ENCODE measurements around the gene SNTB2. TPM values are rescaled to one million over a fixed set of nuclear protein-coding genes. Genes with fewer than 3 reads are reported as not detected.

Gene SNTB2
- total and polyA plus RNA-seq, 2 of the 4 experiments (the other 2 are of a cell fraction): 23.5 to 47.5 TPM

- no peak overlapping the region for H4K5ac ChIP-seq (ENCODE audit: low read depth, low read length)
- BruUV-seq (replicated peaks): no TSS peak
- H4K20me1 ChIP-seq (ENCODE audit: insufficient read depth, low read length): peaks cover 71% of the 10 kb centered on the region
- no peaks in the 10 kb centered on the region for H3K9me3 ChIP-seq (ENCODE audit: control insufficient read depth, insufficient read depth, low read length)
- no peak overlapping the region for H3K56ac ChIP-seq (ENCODE audit: extremely low read depth, insufficient read depth, low read length)
- no peak overlapping the region for H2BK5ac ChIP-seq (ENCODE audit: low read depth, low read length, poor library complexity, severe bottlenecking)
- H2BK15ac ChIP-seq (ENCODE audit: low read depth, low read length): no peak overlapping the region
- no peak overlapping the region for H3K4me3 ChIP-seq (ENCODE audit: insufficient read depth, low read depth, low read length)
- peaks cover 12% of the 10 kb centered on the region for H3K4me1 ChIP-seq (ENCODE audit: control insufficient read depth, insufficient read depth, low read length)
- ATAC-seq (ENCODE audit: low read depth): no peak
- peaks cover 66% of the 10 kb centered on the region for H3K36me3 ChIP-seq (ENCODE audit: control insufficient read depth, insufficient read depth, low read length)
- no peak overlapping the region for H2BK20ac ChIP-seq (ENCODE audit: low read depth, low read length)
- ChIA-PET CTCF (interaction anchor here (0.5 to 0.6 kb wide), 2 partner anchors 142 to 168 kb away, joined by 3 read pairs; no protein-coding TSS in a partner anchor), POLR2A (ENCODE audit: unreplicated experiment) (interaction anchor here (0.7 kb wide), 1 partner anchor 202 kb away, joined by 4 read pairs; no protein-coding TSS in a partner anchor)
- H3K9me1 ChIP-seq (ENCODE audit: insufficient read depth, low read length): peaks cover 13% of the 10 kb centered on the region
- H2BK120ac ChIP-seq (ENCODE audit: low read depth, low read length): no peak overlapping the region
- peaks cover 44 to 88% of the 10 kb centered on the region in 2 experiments for H3K79me1 ChIP-seq (ENCODE audit: low read depth in 1 of 2, low read length in 2 of 2)
- no peaks in the 10 kb centered on the region for H3K27me3 ChIP-seq (ENCODE audit: control insufficient read depth, insufficient read depth, low read length)
- H4K8ac ChIP-seq (ENCODE audit: low read depth in 2 of 2, low read length in 2 of 2): no peak overlapping the region
- H3K18ac ChIP-seq (ENCODE audit: low read depth, low read length): no peak overlapping the region
- TF ChIP-seq USF2 (IDR thresholded peaks at IDR 0.05; ENCODE audit: low read depth, low read length) (no peak), CTCF (conservative IDR thresholded peaks at IDR 0.05; ENCODE audit: low read depth, low read length) (no peak), RCOR1 (IDR thresholded peaks at IDR 0.05; ENCODE audit: insufficient replicate concordance, low read length) (no peak), MAFK (IDR thresholded peaks at IDR 0.05; ENCODE audit: low read depth, low read length) (no peak), MAZ (IDR thresholded peaks at IDR 0.05; ENCODE audit: borderline replicate concordance, low read depth, low read length) (no peak), POLR2A (IDR thresholded peaks at IDR 0.05; ENCODE audit: low read depth, low read length) (no peak), NFE2L2 (IDR thresholded peaks at IDR 0.05; ENCODE audit: low read depth, low read length) (no peak), MXI1 (IDR thresholded peaks at IDR 0.05; ENCODE audit: borderline replicate concordance, low read depth, low read length) (no peak), SMC3 (IDR thresholded peaks at IDR 0.05; ENCODE audit: low read depth, low read length) (no peak), FOS (IDR thresholded peaks at IDR 0.05; ENCODE audit: low read depth, low read length) (no peak), CHD1 (IDR thresholded peaks at IDR 0.05; ENCODE audit: low read depth, low read length) (no peak), BHLHE40 (IDR thresholded peaks at IDR 0.05; ENCODE audit: low read depth, low read length) (no peak), ELK1 (IDR thresholded peaks at IDR 0.05; ENCODE audit: borderline replicate concordance, low read depth, low read length) (no peak), CEBPB (IDR thresholded peaks at IDR 0.05; ENCODE audit: low read depth, low read length) (no peak), RAD21 (IDR thresholded peaks at IDR 0.05; ENCODE audit: low read length) (no peak), RFX5 (IDR thresholded peaks at IDR 0.05; ENCODE audit: low read depth, low read length) (no peak)
- dilution Hi-C loops (cut with HindIII; ENCODE audit: low sequenced_read_pairs, unreplicated experiment): no loop called here
- intact Hi-C loops (cut with micrococcal nuclease): no loop called here
- DNase-seq: no peak
- H3K14ac ChIP-seq (replicated peaks; ENCODE audit: low read depth, low read length): no peak overlapping the region
- H3K9ac ChIP-seq (ENCODE audit: low read depth, low read length): no peak overlapping the region
- no peak overlapping the region for H3K23ac ChIP-seq (ENCODE audit: low read depth, low read length)
- WGBS, 2 experiments (ENCODE audit: extremely low coverage in 2 of 2, insufficient read length in 1 of 2): 80% methylated on average over 1 of the region's 10 CpGs; no CpG with 5 or more reads in 1 of the 2 experiments
- in situ Hi-C loops (cut with MboI; ENCODE audit: low sequenced_read_pairs): no loop called here
- no peak overlapping the region for H4K91ac ChIP-seq (ENCODE audit: insufficient read depth, low read depth, low read length)
- H3K4ac ChIP-seq (ENCODE audit: low read depth, low read length): no peak overlapping the region
- H2AK9ac ChIP-seq (replicated peaks; ENCODE audit: low read depth, low read length, poor library complexity): no peak overlapping the region
- no peak overlapping the region for H2AFZ ChIP-seq (replicated peaks; ENCODE audit: low read length, poor library complexity)
- H3K4me2 ChIP-seq (ENCODE audit: low read depth, low read length): no peak overlapping the region
- H2AK5ac ChIP-seq (ENCODE audit: low read depth, low read length): no peak overlapping the region
- H3K27ac ChIP-seq (ENCODE audit: insufficient read depth, low read length): no peak overlapping the region
Observed at GRCh38 chr16:69324585-69325253, 137.8 kb downstream of the SNTB2 start.

All from IMR-90 (cell line).